ENCODE data around the gene SMIM17.

The SMIM17 gene

DNA sequence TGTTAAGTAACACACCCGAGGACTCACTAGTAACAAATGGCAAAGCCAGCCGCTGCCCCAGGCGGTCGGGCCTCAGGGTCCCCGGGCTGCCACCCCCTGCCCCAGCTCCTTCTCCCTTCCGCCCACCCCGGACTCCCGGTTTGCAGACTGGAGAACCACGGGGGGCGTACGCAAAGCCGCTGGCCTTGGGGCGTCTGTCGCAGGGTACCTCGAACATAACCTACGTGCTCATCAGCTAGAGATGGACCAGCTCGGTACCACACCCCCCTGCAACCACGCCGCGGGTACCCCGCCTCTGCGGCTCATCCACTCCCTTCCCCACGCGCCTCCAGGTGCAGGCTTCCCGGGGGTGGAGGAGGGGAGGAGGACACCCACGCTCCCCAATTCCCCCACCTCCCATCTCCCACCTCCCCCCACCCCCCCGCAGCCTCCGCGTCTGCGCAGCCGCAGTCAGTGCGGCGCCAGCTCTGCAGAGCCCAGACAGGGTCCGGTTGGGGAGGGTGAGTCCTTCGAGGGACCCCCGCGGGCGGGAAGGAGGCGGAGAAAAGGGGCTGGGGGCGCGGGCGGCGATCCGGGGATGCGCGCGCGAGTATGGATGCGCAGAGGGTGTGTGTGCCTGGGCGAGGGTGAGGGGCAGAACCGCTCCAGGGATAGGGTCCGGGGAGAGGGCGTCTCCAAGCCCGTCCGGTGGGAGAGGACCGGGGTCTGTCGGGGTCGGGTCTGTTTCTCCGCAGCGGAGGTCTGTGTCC, at the start of gene SMIM17:
Gene SMIM17 (plus strand): TSS at position 449 of the 749 bp plus-strand sequence. CDS start 2,509 bp downstream, outside the sequence.
- no peak for FAIRE-seq

DNA sequence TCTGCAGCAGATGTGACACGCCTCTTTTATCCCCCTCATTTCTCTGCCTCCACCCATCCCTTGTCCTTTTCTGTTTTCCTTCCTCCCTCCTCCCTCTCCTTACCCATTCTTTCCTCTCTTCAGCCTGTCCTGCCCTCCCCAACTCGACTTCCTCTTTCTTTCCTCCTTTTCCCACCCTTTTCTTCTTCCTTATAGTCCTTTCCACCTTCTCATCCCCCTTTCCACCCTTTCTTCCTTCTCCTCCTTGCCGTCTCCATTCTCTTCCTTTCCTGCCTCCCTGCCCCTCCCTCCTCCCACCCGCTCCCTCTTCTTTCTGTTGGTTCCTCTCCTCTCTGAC, 48.5 kb upstream of the SMIM17 start:
- no peak for FAIRE-seq

DNA sequence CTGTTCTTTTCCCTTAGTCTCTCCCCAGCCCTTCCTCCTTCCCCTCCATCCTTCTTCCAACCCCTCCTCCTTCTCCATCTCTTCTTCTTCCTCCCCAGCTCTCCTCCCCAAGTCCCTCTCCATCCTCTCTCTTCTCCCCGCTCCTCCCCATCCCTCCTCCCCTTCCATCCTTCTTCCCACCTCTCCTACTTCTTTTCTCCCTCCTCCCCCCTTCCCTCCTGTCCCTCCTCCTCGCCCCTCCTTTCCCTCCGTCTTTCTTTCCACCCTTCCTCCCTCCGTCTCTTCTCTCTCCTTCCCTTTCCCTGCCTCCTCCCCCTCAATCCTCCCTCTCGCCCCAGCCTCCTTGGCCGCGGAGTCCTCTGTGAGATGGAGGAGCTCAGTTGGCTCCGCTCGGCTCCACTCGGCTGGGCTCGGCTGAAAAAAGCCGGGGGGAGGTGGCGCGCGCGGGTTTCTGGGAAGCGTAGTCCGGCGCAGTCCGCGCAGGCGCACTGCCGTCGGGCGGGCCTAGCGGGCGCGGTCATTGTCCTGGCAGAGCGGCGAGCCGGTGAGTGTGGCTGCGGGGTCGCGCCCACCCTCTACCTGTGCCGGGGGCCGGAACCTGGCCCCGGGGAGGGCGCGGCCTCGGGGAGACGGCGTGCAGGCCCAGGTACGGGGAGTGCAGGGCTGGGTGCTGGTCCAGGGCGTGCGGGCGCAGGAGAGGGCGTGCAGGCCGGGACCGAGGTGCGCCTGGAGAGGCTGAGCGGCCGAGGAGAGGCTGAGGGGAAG, 48.0 kb upstream of the SMIM17 start, which contains the start of gene ZNF71:
Gene ZNF71 (plus strand): TSS at position 520 of the 765 bp plus-strand sequence. CDS start 6,257 bp downstream, outside the sequence.
- no peak for FAIRE-seq

DNA sequence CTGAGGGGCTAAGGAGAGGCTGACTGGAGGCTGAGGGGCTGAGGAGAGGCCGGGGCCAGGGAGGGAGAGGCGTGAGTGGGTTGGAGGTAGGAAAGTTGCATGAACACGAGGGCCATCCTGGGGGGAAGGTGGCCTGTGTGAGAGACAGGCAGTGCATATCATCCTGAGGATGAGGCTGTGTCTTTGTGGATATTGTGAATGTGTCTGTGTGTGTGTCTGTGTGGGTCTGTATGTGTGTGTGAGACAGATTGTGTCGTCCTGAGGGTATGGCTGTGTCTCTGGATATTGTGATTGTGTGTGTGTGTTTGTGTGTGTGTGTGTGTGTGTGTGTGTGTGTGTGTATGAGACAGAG, 47.4 kb upstream of the SMIM17 start:
- no peak for FAIRE-seq

DNA sequence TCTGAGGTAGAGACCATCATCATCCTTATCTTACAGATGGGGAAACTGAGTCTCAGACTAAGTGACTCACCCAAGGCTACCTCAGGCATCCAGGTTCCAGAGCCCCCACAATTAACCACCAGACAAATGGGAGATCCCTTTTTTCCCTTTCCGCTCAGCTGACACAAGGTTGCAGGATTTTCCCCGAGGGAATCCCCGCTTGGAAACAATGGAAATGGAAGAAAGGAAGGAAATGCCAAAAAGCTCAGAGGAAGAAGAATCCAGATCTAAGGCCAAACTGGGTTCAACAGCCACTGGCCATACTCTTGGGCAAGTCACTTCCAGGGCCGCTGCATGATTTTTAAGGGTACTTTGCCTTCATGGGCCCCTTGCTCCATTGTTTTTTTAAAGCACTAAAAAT, 46.3 kb upstream of the SMIM17 start:
- no peak for FAIRE-seq

DNA sequence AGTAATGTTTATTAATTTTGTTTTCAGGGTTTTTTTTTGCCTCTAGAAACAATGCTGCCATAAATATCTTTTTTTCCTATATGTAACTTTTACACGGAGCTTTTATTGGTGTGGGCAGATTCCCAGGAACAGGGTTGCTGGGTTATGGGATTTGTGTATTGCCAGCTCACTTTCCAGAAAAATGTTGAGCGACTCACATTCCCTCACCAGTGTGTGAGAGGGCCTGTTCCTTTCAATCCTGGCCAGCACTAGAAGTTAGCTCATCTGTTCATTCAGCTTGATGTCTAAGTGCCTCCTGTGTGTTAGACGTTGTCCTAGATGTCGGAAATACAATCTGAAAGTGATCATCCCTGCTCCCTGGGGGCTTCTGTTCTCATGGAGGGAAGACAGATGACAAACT, 45.3 kb upstream of the SMIM17 start:
- no peak for FAIRE-seq

DNA sequence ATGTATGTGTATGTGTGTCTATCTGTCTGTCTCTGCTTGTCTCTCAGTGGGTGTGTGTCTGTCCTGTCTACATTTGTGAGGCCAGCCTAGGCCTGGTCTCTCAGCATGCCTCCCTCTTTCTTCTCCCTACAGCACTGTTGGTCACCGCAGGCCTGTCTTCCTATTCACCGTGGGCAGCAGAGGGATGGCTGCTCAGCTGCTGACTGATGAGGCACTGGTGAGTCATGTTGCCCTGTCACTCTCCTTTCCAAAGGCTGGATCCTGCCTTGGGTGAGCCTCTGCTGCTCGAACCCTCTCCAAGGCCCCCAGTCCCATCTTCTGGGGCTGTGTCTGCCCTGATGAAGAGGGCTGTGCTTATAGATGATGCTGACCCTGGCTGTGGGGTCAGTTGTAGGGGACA, 41.6 kb upstream of the SMIM17 start:
- no peak for FAIRE-seq

DNA sequence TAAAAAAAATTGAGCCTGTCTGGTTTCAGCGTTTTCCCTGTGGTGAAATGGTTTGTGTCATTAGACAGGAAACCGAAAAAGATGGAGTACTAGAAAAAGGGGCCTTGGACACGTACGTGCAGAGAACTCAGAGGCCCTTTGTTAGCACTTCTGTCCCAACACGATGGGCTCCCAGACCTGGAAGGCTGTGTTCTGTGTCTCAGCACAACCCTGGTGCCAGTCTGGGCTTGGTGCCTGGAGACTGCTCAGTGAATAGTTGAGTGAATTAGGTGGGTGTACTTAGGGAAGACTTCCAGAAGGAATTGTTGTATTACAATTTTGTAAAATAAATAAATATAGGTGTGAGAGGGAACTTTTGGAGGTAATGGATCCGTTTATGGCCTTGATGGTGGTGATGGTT, 39.1 kb upstream of the SMIM17 start:
- FAIRE-seq = no peak

DNA sequence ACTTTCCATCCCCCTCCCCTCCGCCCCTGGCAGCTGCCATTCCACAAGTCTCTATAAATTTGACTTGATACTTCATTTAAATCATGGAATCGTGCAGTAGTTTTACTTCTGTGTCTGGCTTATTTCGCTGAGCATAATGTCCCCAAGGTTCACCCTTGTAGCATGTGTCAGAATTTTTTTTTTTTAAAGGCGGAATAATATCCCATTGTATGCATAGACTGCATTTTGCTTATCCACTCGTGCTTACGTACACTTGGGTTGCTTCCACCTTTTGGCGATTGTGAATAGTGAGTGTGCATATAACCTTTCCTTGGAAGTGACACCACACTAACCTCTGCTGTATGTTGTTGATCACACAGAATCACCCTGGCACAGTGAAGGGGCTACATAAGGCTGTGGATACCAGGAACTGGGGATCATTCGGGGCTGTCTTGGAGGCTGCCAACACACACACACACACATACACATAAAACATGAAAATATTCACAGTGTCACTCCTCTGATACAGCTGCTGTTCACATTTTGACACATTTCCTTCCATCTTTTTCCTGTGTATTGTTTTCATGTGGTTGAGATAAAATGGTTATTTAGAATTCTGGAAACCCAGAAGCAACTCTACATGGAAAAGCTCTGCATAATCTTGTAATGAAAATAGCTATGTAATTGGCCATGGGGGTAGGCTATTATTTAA, 34.5 kb upstream of the SMIM17 start:
- no peak for FAIRE-seq

DNA sequence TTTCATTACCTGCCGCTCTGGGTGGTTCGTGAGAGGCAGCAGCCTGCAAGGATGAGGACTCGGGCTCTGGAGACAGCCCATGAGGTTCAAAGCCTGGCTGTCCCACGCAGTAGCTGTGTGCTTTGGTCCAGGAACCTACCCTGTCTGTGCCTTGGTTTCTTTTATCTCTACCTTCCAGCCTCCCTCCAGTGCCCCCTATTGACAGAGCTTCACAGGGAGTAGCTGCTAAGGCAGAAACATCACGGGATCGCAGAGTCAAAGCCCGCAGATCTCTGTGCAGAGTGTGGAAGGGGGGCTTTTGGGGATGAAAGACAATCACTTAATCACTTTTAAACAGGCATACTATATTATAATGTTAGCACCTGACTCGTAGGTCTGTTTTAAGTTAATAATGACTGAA, 31.7 kb upstream of the SMIM17 start:
- FAIRE-seq = no peak

DNA sequence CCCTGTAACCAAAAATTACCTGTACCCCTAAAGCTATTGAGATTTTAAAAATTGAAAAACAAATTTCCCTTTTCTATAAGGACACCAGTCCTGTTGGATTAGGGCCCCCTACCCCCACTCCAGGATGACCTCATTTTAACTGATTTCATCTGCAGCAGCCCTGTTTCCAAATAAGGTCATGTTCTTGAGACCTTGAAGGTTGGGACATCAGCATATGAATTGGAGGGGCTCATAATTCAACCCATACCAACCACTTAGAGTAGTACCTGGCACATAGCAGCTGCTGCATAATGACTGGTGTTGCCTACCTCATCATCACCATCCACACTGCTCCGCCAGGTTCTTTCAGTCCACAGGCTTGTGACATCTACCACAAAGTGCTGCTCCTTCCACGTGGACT, 30.2 kb upstream of the SMIM17 start:
- FAIRE-seq = no peak

DNA sequence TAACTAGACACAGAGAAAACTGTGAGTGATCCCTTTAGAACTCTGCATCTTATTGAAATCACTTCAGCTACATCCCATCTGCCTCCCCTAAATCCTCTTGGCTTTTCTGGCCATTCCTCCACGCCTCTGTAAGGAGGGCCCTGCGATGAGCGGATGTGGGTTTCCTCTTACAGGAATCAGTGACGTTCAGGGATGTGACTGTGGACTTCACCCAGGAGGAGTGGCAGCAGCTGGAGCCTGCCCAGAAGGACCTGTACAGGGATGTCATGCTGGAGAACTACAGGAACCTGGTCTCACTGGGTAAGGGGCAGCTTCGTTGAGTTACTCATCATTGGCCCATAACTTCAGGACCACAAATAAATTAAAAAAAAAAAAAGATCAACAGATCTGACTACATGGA, 29.3 kb upstream of the SMIM17 start:
- FAIRE-seq = no peak

DNA sequence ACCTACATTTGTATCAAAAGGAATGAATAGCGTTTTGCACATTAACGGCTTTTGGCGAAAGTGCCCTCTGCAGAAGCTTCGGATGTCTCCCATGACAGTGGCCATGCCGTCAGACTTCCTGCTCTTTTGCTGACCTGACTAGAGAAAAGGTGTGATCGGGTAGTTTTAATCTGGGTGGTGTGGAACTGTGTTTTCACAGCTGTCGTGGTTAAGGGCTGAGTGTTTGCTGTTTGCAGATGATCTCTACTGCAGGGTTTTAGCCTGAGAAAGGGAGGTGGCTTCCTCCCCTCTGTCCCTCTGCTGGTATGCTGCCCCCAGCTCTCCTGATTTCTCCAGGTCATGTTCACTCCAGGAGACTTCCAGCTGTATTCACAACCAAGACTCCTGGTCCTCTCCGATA, 25.4 kb upstream of the SMIM17 start:
- no peak for FAIRE-seq

DNA sequence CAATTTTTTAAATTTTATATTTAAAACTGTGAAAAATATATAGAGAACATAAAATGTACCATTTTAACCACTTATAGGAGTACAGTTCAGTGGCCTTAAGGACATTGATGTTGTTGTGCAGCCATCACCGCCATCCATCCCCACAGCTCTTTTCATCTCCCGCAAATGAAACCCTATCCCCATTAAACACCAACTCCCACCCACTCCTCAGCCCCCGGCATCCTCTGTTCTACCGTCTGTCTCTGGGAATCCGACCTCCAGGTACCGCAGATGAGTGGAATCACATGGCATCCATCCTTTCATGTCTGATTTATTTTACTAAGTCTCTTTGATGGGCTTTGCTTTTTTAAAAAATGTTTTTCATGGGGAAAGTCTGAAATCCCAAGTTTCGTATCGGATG, 23.8 kb upstream of the SMIM17 start:
- no peak for FAIRE-seq

DNA sequence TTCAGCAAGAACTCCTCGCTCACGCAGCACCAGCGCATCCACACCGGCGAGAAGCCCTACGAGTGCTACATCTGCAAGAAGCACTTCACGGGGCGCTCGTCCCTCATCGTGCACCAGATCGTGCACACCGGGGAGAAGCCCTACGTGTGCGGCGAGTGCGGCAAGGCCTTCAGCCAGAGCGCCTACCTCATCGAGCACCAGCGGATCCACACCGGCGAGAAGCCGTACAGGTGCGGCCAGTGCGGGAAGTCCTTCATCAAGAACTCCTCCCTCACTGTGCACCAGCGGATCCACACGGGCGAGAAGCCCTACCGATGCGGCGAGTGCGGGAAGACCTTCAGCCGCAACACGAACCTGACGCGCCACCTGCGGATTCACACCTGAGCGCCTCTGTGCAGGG, 20.6 kb upstream of the SMIM17 start:
- no peak for FAIRE-seq

DNA sequence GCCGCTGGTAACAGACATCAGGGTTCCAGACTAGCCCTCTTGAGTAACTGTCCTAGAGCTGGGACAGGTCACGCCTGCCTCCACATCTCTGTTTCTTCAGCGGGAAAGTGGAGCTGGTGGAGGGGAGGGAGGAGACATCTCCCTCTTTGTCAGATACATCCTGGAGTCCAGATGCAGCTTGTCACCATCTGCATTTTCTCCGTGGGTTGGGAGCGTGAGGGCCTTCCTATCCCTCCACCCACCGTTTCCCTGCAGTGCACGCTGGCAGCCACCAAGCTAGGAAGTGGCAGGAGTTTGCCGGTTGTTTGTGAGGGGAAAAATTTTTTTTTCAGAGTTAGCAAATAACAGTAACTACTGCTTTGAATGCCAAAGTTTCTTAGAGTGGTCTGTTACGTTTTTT, 20.0 kb upstream of the SMIM17 start:
- no peak for FAIRE-seq

DNA sequence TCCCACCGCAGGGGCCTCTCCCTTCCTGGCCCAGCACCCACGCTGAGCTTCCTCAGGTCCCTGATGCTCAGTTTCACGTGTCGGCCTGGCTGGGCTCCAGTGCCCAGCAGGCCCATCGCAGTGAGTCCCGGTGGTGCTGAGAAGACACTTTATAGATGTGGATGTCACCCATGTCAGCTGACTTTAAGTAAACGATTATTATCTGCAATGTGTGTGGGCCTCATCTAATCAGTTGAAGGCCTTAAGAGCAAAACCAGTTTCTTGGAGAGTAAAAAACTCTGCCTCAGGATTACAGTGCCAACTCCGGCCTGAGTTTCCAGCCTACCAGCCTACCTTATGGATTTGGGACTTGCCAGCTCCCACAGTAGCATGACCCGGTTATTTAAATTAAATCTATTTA, 17.3 kb upstream of the SMIM17 start:
- no peak for FAIRE-seq

DNA sequence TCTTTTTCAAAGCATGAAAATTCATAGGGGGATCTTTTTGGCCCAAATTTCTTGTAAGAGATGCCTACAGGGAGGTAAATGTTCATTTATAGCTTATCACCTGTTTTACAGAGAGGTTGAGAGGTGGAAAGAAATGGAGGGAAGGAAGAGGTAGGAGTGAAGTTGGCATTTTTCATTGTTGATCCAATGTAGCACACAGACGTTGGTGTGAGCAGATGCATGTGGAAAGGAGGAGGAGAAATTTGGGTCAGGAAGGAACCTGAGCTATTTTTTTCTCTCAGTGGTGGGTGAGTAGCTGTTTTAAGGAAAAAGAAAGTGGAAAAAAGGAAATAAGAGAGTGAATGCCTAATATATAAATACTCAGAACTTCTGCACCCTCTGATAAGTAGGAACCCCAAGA, 9.9 kb upstream of the SMIM17 start:
- no peak for FAIRE-seq

DNA sequence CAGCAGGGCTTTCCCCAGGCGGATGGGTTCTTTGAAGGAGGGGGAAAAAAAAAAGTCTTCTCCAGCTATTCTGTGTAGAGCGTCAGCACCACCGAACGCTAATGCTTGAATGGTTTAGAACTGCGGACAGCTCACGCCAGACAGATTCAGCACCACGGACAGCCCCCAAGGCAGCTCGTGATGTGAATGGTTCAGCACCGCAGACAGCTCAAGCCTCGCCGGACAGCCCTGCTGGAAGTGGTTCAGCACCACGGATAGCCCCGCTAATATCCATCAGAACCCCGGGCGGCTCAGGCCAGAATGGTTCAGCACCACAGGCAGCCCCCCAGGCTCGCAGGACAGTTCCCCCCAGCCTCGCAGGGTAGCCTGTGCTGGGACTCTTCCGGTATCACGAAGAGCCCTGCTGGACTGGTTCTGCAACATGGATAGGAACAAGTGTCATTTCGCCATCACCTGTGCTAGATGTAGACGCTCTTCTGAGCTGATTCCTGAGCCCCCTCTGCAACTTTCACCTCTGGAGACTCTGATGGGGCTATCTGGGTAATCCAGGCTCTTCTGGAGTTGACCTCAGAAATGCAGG, 4.9 kb upstream of the SMIM17 start:
- FAIRE-seq = no peak

DNA sequence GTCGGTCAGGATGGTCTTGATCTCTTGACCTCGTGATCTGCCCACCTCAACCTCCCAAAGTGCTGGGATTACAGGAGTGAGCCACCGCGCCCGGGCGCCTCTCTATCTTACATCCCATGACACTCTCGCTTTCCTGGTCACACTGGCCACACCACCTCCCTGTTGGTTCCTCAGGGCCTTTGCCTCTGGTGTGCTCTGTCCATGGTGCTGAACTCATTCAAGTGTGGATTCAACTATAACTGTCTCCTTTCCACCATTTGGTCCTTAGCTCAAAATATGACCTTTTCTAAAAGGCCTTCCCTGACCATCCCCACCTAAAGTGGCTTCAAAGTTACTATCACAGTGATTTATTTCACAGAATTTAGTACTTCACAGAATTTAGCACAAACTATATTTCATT, 3.7 kb upstream of the SMIM17 start:
- FAIRE-seq = no peak

DNA sequence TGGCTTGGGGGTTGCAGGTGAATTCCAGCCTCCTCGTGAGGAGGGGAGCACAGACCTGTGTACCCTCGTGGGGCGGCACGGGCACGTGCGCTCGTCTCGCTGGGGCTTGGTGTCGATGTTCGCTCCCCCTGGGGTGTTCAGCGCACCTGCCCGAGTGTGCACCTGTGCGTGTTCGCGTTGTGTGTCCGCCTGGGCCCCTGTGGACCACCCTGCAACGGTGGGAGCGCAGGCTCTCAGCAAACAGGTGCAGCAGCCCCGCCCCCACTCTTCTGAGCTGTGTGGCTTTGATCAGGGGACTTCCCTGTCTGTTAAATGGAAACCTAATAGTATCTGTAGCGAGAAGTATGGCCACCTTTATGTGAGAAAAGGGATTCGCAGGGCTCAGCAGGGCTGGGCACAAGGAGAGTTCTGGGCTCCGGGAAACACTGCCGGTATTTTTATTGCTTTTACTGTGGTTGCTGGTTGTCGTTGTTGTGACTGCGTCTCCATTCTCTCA, 549 bp downstream of the SMIM17 start:
- no peak for FAIRE-seq

DNA sequence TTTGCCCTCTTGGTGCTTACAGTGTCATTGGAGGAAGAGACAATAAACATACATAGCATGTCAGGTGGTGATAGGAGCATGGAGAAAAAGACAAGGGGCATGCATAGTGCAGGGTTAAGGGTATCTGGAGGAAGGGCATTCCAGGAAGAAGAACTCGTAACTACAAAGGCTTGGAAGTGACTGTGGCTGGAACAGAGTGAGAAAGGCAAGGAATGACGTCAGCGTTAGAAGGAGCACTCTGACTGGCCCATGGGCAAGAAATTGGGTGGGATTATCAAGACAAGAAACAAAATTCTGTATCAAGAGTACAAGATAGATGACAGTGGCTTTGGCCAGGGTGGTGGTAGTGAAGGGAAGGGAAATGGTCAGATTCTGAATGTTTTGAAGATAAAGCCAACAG, 11.2 kb downstream of the SMIM17 start:
- FAIRE-seq = no peak

DNA sequence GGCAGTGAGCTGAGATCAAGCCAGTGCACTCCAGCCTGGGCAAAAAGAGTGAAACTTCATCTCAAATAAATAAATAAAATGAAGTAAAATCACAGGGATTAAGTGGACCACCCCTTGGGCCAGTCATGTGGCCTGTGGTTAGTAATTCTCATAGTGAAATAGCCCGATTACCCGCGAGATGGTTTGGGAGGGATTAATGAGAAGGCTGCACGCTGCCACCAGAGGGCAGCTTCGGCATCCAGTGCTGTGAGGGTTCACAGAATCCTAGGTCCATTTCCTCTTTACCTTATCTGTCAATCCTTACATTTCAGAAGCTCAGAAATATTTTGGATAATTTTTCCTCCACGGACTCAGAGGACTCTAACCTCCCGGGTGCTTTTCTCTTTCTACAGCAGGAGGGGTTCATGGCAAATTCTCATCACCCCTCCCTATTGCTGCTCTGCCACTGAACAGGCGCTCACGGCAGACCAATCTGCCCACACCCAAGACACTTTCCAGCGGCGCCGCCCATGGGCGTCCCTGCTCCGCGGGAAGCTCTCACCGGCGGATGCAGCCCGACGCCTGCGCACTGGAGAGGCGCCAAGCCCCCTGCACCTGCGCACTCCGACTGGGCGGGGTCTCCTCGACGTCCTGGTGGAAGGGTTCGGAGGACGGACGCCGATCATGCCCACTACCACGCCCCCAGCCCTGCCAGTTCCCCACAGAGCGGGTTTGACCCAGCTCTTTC, 17.6 kb downstream of the SMIM17 start:
- FAIRE-seq = no peak
